Colonic mucosa (tissue), 4 donors: Measurements from ENCODE around the gene ARL6IP4. TPM values are rescaled to one million over a fixed set of nuclear protein-coding genes. Genes with fewer than 3 reads are reported as not detected.

ENCODE experiments used
- DNase-seq: peaks from one replicate; pipeline ENCODE4 v3.0.0-alpha.2; 2020
- H3K27ac ChIP-seq: fragments of 200-600 bp; one replicate; pipeline ENCODE4 v1.8.0; 2021
- H3K27me3 ChIP-seq: fragments of 200-600 bp; one replicate; pipeline ENCODE4 v1.8.0; 2021
- H3K36me3 ChIP-seq: fragments of 200-600 bp; one replicate; pipeline ENCODE4 v1.8.0; 2021
- H3K4me1 ChIP-seq: fragments of 200-600 bp; one replicate; pipeline ENCODE4 v1.8.0; 2021; ENCODE audit warnings: mild to moderate bottlenecking
- H3K4me3 ChIP-seq: fragments of 200-600 bp; one replicate; pipeline ENCODE4 v1.8.0; 2021
- H3K9ac ChIP-seq, 2 donors: one replicate each; pipeline ENCODE4 v1.7.0; 2013; ENCODE audit warnings: control low read depth in 2 of 2, low read depth in 2 of 2, low read length in 2 of 2
- H3K9me3 ChIP-seq: fragments of 200-600 bp; one replicate; pipeline ENCODE4 v1.8.0; 2021
- CTCF ChIP-seq: fragments of 200-600 bp; IDR thresholded peaks from one replicate; pipeline ENCODE4 v1.8.0; 2022; ENCODE audit warnings: antibody characterized with exemption, mild to moderate bottlenecking
- intact Hi-C: fragments of 100-400 bp; cut with DNase I; formaldehyde crosslinking; loops from one replicate; pipeline ENCODE4 v1.14.1; 2022
- total RNA-seq, 2 donors: library from RNA; stranded (reverse); fragmentation: NEBNext Ultra II Directional in 1 of 2; extraction: Animal tissue kit (Norgen Biotek cat#: 25700) in 1 of 2; gene quantifications; one replicate each; pipeline ENCODE4 v1.2.1, GENCODE V29; 2021
- donor health status: healthy.
- donor health status: DM: no; HTN: no; CAD: no.
- donor health status: DM: no; HTN: no; CAD: no.

Gene ARL6IP4
- 100 to 1,000 TPM; 130 to 192 TPM for total RNA-seq

GRCh38 chr12:122980183-122981035, at the start of gene ARL6IP4:
TSS of gene ARL6IP4 (plus strand) at chr12:122980681. CDS start at chr12:122981140, 459 bp downstream.
- no peak for TF ChIP-seq CTCF
- peak; percentile 57 for DNase-seq
- Histone ChIP-seq H3K9me3 (no peaks in the 10 kb centered on the region), H3K4me3 (peak within 1 kb of the TSS; percentile 99), H3K4me1 (peaks cover 34% of the 10 kb centered on the region), H3K9ac (peak within 1 kb of the TSS; percentile 89 to 92), H3K36me3 (no peaks in the 10 kb centered on the region), H3K27ac (peak within 1 kb of the TSS; percentile 88), H3K27me3 (no peaks in the 10 kb centered on the region)
- intact Hi-C loops = loop anchor here (5.0 kb wide), 1 partner anchor 257 kb away; no protein-coding TSS in a partner anchor

GRCh38 chr12:122932207-122932606, 48.3 kb upstream of the ARL6IP4 start:
- Histone ChIP-seq H3K4me1 (no peaks in the 10 kb centered on the region), H3K27me3 (no peaks in the 10 kb centered on the region), H3K27ac (no peak overlapping the region), H3K36me3 (no peaks in the 10 kb centered on the region), H3K9me3 (no peaks in the 10 kb centered on the region), H3K9ac (no peak overlapping the region), H3K4me3 (no peak overlapping the region)
- TF ChIP-seq CTCF = no peak
- DNase-seq = no peak
- intact Hi-C loops = no loop called here

- TF ChIP-seq CTCF = no peak
- Histone ChIP-seq H3K36me3 (no peaks in the 10 kb centered on the region), H3K9me3 (no peaks in the 10 kb centered on the region), H3K9ac (no peak overlapping the region), H3K27me3 (no peaks in the 10 kb centered on the region), H3K27ac (no peak overlapping the region), H3K4me1 (no peaks in the 10 kb centered on the region), H3K4me3 (no peak overlapping the region)
- intact Hi-C loops = no loop called here
- DNase-seq = no peak
Measured at GRCh38 chr12:122934722-122935121, 45.8 kb upstream of the ARL6IP4 start.

- no peak for TF ChIP-seq CTCF
- intact Hi-C loops = no loop called here
Measured at GRCh38 chr12:122935318-122935717, 45.2 kb upstream of the ARL6IP4 start.

GRCh38 chr12:122937622-122938091, 42.8 kb upstream of the ARL6IP4 start:
- intact Hi-C loops = no loop called here
- no peak for DNase-seq

More at GRCh38 chr12:122935318-122935717, 45.2 kb upstream of the ARL6IP4 start:
- Histone ChIP-seq H3K27ac (no peak overlapping the region), H3K9ac (no peak overlapping the region), H3K36me3 (no peaks in the 10 kb centered on the region), H3K4me1 (no peaks in the 10 kb centered on the region), H3K27me3 (no peaks in the 10 kb centered on the region), H3K9me3 (no peaks in the 10 kb centered on the region), H3K4me3 (no peak overlapping the region)
- DNase-seq = no peak

More at GRCh38 chr12:122937622-122938091, 42.8 kb upstream of the ARL6IP4 start:
- Histone ChIP-seq H3K9me3 (no peaks in the 10 kb centered on the region), H3K9ac (no peak overlapping the region), H3K27ac (no peak overlapping the region), H3K27me3 (no peaks in the 10 kb centered on the region), H3K36me3 (no peaks in the 10 kb centered on the region), H3K4me1 (no peaks in the 10 kb centered on the region), H3K4me3 (no peak overlapping the region)
- no peak for TF ChIP-seq CTCF
